Measurements from ENCODE around the gene MYH6.
"Not testable (repeated sequence)": the region's sequence is repeated elsewhere in the genome, so short reads cannot be mapped to it uniquely, and the experiment has no call there.

MYH6 gene

GRCh38 chr14:23437133-23438100 is 29.3 kb upstream of the MYH6 start:
- Histone ChIP-seq H3K27ac (no peak overlapping the region), H3K4me3 (no peak overlapping the region)

- Histone ChIP-seq H3K4me3 (no peak overlapping the region), H3K27ac (no peak overlapping the region)
Observed at GRCh38 chr14:23436327-23437132, 28.5 kb upstream of the MYH6 start.

GRCh38 chr14:23435543-23436326 is 27.7 kb upstream of the MYH6 start, which contains the start of gene MYH7:
Gene MYH7 (minus strand): TSS chr14:23435660. CDS start chr14:23433732, 1,928 bp downstream.
- Histone ChIP-seq H3K4me3 (no peak within 1 kb of the TSS), H3K27ac (no peak within 1 kb of the TSS)

- H3K4me3 ChIP-seq = no peak overlapping the region
- no peak overlapping the region for H3K27ac ChIP-seq
Observed at GRCh38 chr14:23434488-23435222, 26.6 kb upstream of the MYH6 start.

GRCh38 chr14:23433457-23433856 is 25.4 kb upstream of the MYH6 start:
- Histone ChIP-seq H3K4me3 (no peak overlapping the region), H3K27ac (no peak overlapping the region)

- Histone ChIP-seq H3K4me3 (no peak overlapping the region), H3K27ac (no peak overlapping the region)
Observed at GRCh38 chr14:23432946-23433345, 24.9 kb upstream of the MYH6 start.

GRCh38 chr14:23432102-23432925 is 24.2 kb upstream of the MYH6 start:
- no peak overlapping the region for H3K4me3 ChIP-seq
- no peak overlapping the region for H3K27ac ChIP-seq

GRCh38 chr14:23431486-23431885 is 23.4 kb upstream of the MYH6 start:
- H3K27ac ChIP-seq = no peak overlapping the region
- H3K4me3 ChIP-seq = no peak overlapping the region

GRCh38 chr14:23430723-23431085 is 22.6 kb upstream of the MYH6 start:
- Histone ChIP-seq H3K4me3 (no peak overlapping the region), H3K27ac (no peak overlapping the region)

- Histone ChIP-seq H3K27ac (no peak overlapping the region), H3K4me3 (no peak overlapping the region)
Observed at GRCh38 chr14:23430016-23430722, 22.1 kb upstream of the MYH6 start.

- no peak overlapping the region for H3K27ac ChIP-seq
- no peak overlapping the region for H3K4me3 ChIP-seq
Observed at GRCh38 chr14:23428686-23429495, 20.8 kb upstream of the MYH6 start.

- not testable (repeated sequence) for H3K27ac ChIP-seq, H3K4me3 ChIP-seq
Observed at GRCh38 chr14:23425798-23426197, 17.7 kb upstream of the MYH6 start.

GRCh38 chr14:23425169-23425568 is 17.1 kb upstream of the MYH6 start:
- H3K27ac ChIP-seq = no peak overlapping the region
- H3K4me3 ChIP-seq = no peak overlapping the region

GRCh38 chr14:23423657-23424056 is 15.6 kb upstream of the MYH6 start:
- Histone ChIP-seq H3K27ac (no peak overlapping the region), H3K4me3 (no peak overlapping the region)

GRCh38 chr14:23421594-23421993 is 13.5 kb upstream of the MYH6 start:
- Histone ChIP-seq H3K4me3 (no peak overlapping the region), H3K27ac (no peak overlapping the region)

- not testable (repeated sequence) for H3K4me3 ChIP-seq, H3K27ac ChIP-seq
Observed at GRCh38 chr14:23419646-23420045, 11.6 kb upstream of the MYH6 start.

- Histone ChIP-seq H3K27ac (no peak overlapping the region), H3K4me3 (no peak overlapping the region)
Observed at GRCh38 chr14:23418021-23418420, 9.9 kb upstream of the MYH6 start.

All from skin epidermis (tissue), 12 donors.